Activated CD4-positive, CD25-positive, alpha-beta regulatory T cell treated with anti-CD3 and anti-CD28 coated beads, Interleukin-2, amount 50 U/mL, for 72 hours (primary cell): Measurements from ENCODE around the gene SBF2.

Source experiments
- DNase-seq: peaks from one replicate; pipeline ENCODE4 v3.0.0; 2021

SBF2 gene

DNA sequence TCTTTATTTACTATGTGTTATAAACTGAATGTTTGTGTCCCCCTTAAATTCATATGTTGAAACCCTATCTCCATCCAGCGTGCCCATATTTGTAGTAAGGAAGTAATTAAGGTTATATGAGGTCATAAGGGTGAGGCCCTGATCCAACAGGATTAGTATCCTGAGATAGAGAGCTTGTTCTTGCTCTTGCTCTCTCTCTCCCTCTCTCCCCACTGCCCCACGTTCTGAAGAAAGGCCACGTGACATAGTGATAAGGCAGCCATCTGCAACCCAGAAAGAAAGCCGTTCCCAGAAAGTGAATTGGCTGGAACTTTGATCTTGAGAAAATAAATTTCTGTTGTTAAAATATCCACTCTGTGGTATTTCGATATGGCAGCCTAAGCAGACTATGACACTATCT lies 417.7 kb downstream of the SBF2 start:
- DNase-seq, result no peak

DNA sequence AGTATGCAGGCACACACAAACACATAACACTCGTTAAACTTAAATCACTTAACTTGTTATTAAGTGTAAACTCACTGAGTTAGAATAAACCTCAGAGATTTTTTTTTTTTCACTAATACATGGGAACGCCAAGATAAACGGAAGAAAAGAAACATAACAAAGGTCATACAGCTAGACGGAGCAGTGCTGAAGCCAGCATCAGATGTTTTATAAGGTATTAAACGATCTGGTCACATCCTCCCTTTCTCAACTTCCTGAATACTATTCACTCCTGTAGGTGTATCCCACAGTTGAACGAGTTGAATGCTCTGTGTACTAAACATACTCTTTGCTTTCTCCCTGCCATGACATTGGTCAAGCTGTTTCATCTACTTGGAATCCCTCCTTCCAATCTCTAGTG lies 418.2 kb downstream of the SBF2 start:
- no peak for DNase-seq

DNA sequence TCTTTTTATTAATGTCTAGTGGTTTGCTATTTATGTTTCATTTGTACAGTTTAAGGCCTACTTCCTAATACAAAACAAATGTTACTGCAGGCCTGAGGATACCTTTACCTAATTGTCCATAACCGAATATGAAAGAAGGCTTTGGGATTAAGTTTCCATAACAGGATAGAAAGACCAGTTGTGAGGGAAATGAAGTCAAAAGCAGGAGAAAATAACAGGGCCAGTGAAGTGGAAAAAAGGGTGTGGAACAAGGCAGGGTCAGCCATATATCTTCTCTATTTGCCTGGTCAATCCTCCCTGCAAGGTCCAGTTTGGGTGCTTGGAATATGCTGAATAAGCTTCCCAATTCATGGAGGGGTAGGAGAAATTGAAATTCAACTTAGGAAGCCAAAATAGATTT lies 418.6 kb downstream of the SBF2 start:
- no peak for DNase-seq

DNA sequence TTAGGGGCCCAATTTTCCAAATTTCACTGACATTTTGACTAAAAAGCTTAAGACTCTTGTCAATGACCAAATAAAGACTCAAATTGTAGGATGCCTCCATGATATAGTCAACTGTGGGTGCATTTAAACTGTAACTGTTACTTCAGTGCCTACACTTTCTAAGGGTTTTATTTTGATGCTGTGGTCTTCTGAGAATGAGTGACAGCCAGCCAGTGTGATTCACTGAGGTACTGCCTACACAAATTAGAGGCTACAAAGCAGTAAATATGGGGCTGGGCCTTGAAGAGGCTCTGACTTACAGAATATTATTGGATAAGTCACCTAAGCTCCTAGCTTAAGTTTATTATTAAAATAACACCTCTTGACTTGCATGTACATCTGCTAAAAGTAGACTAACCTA lies 419.6 kb downstream of the SBF2 start:
- no peak for DNase-seq

DNA sequence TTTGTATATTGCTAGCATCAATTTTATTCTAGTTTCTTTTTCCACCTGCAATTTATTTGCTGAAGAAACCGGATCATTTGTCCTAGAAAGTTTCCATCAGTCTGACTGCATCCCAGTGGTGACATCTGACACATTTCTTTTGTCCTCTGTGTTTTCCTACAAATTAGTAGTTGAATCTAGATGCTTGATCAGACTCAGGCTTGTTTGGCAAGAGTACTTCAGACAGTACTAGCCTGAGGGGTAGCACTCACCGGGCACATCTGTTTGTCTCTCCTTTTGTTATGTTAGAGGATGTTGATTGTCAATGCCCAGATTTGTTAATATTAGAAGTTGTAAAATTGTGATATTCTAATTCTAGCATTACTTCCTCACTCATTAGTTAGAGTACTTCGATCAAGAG lies 425.4 kb downstream of the SBF2 start:
- no peak for DNase-seq

DNA sequence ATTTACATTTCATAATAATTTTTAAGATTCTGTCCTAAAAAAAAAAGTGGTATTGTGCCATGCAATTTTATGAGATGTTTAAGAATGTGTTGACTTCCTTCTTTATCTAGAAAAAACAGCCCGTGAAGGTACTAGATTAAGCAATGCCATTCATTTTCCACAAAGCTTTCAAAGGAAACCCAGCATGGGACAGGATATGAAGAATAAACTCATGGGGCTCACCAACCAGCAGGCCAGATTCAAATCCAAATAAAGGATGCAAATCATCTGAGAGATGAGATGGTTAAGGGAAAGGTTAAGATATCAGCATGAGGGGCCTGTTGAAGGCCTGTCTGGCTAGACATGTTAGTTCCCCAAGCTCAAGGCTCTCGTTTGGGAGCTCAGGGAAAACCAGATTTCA lies 431.0 kb downstream of the SBF2 start:
- no peak for DNase-seq

DNA sequence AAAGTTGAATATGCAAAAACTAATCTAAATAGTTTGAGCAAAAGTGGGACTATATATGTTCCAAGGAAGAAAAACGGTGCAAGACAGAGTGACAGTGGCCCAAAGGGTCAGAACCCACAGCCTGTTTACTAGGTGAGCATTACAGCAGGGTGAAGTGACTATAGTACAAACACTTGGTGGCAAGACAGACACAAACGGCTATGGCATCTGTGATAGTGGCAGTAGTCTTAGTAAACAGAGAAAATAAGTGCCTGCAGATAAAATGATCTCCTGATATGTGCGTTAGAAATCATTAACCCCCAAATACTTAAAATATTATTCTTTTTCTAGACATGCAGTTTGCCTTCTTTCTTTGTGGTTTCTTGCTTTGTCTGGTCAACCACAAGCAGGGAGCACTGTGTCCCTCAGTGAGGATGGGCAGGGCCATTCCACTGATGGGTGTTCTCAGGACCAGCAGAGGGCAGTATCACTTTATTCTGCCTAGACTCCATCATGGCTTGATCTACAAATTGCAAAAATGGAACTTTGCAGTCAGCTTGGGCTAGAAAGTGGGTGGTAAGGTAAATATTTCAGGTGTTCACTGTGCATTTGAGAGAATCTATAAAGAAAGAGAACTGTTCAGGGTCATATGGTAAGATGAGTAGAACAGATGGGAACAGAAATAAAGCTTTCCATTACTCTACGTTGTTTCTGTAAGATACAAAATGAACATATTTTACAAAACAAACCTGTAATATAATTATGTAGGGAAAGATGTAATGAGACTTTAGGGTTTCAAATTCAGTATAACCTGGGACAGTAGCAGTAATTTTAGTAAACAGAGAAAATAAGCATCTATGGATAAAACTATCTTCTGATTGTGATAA lies 431.9 kb downstream of the SBF2 start:
- DNase-seq, result peak; percentile 39

DNA sequence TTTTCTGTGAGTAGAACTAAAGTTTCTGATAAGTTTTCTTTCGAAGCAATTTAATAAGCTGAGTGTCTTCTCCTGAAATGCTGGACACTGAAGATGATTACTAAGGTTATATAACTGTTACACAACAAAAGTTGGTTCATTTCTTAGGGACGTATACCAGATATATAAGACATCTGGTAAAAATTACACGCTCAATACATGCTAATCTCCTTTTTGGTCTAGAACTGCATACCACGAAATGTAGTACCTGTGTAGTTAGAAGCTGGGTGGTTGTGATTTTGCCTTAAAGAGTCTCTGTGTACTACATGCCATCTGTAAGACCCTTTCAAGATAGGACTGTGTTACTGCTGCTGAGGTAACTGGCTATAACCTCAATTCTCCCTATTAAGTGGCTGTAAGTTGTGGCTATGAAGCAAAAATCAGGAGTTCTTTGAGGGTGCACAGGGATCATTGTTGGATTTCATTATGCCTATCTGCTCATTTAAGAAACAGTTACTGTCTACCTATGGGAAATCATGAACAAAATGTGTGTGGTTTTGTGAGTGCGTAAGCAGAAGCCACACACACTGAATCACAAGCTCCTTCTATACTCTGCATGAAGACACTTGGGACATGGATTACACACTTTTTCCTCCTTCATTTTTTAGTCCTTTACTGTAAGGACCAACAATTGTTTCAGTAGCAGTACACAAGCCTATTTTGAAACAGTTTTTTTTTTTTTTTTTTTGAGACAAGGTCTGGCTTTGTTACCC lies 434.3 kb downstream of the SBF2 start:
- no peak for DNase-seq

DNA sequence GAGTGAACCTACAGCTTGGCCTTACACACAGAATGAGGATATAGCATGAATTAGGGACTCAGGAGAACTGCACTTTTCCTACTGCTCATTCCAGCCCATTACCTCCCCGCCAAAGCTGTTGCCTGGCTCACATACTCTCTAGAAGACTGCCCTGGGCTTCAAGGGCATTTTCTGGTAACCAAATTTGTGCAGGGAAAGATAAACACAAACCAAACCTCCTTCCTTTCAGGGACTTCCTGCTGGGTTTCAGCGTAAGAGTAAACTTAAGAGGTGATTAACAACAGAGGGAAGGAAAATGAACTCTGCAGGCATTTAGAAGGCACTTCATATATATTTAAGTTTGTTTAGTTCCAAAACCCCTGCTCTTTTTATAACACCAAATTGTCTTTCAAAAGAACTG lies 435.2 kb downstream of the SBF2 start:
- no peak for DNase-seq

DNA sequence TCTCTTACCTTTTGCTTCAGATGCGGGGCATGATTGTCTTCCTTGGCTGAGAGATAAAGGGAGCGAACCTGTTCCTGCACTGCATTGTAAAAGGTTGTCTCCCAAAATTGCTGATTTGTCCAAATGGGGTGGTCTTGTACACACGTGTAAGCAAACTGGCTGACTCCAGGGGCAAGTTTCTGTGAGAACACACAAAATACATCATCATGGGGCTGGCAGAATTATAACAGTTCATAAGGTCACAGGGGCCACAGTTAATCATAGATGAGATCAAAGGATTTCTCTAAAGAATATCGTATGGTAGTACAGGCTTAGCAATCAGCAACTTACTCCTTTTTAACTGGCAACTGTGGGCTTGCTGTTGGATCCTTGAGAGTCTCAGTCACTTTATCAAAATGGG lies 435.8 kb downstream of the SBF2 start:
- no peak for DNase-seq

DNA sequence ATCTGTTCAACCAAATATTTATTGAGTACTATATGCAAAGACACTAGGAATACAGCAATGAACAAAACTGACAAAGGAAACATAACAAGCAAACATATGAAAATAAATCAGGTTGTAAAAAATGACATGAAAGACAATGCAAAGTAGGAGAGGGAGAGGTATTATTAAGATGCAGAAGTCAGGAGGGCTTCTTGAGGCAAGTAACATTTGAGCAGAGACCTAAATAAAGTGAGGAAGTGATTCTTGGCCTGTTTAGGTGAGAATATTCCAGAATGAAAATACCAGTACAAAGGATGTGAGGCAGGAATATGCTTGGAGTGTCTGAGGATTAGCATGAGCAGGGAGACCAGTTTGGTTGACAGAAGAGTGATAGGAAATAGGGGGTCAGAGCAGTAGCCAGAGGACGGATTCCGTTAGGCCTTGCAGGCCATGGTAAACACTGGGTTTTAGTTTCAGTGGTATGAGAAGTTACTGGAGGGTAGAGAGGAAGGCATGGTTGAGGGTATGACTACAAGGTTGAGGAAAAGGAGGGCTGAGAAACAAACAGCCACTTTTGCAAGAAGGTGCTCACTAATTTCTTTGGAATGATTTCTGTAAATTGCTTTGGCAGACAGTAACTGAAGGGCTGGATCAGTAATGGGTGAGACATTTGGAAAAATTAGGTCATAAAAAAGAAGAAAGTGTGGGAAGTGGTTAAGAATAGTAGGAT lies 438.3 kb downstream of the SBF2 start:
- no peak for DNase-seq

DNA sequence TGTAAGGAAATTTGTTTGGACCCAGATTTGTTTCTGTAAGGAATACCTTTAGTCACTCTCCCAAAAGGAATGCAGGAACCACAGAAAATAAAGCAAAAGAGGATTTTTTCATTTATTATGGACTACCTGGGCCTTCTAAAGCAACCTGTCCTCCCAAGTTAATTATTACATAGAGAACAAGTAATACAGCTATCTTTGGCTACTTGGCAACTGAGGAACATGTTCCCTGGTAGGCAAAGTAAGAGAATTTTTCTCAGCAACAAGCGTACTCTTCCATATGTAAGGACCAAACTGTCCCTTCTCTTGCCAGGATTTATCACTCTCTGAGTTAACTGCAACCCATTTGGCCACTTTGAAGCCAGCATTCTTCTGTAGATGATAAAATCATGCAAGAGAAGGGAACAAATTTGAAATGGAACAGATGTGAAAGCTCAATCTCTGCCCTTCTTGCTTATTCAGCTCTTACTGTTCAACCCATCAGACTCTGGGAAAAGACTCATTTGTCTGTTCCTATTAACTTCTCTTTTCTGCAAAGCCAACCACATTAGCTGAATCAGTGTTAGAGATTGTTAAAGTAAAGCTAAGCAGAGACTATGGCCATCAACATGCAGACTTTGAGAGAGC lies 440.0 kb downstream of the SBF2 start:
- DNase-seq, result no peak

DNA sequence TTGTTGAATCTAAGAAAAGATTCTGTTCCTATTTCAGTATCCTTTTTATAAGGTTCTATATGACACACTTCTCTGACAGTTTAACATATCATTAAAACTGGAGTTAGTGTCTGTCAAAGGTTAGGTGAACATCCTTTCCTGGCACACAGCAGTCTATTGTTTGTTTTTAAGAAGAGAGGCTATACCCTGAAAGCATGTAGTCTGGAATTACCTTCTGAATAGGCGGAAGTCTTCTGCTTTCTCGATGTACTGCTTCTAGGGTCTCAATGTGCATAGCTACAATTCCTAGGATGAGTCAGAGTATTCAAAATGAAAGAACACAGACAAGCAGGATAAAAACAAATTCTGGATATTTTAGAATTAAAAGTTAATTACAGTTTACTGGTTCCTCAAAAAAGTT lies 441.6 kb downstream of the SBF2 start:
- no peak for DNase-seq

DNA sequence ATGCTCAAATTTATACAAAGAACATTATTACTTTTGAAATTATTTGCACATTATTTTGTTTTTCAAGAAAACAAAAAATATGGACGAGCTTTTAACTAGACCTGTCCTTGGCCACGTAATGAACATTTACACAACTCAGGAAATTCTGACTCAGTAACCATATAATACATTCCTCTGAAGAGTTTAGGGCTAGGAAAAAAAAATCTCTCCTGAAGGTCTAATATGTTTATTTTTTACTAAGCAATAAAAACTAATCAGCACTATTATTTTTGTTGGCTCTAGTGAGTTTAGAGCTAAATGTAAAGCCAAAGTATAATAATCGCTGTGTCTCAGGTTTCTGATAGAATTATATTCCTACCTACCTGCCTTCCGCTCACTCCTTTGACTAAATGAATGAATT lies 442.7 kb downstream of the SBF2 start:
- no peak for DNase-seq

DNA sequence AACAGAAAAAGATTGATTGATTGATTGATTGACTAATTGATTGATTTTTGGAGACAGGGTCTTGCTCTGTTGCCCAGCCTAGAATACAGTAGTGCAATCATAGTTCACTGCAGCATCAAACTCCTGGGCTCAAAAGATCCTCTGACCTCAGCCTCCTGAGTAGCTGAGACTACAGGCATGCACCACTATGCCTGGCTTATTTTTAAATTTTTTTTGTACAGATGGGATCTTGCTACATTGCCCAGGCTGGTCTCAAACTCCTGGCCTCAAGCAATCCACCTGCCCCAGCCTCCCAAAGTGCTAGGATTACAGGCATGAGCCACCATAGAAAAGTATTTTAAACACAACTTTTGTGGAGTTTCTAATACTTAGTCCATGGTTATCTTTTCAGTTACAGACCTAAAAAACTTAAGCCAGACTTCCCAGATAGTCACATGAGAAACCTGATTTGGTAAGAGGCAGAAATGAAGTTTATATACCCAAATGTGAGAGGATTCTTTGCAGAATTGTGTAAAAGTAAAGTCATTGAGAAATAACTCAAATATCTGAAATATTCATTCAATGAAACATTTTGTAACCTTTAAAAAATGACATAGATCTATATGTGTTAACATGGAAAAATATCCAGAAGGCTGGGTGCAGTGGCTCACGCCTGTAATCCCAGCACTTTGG lies 443.7 kb downstream of the SBF2 start:
- no peak for DNase-seq

DNA sequence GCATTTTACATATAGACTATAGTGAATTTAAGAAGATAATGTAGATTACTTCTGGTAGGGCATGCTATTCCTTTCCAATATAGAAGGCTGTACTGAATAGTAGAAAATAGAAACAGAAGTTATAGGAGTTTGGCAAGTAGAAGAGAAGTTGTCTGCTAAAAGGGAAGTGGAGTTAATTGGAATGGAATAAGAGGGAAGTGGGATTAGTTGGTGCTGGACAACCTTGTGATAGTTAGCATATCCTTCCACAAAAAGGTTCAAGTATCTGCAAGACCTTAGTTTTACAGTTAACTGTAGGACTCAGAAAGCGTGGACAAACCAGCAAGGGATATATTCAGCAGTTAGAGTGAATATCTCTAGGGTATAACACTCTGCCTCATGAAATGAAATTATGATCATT lies 444.6 kb downstream of the SBF2 start:
- DNase-seq, result no peak

DNA sequence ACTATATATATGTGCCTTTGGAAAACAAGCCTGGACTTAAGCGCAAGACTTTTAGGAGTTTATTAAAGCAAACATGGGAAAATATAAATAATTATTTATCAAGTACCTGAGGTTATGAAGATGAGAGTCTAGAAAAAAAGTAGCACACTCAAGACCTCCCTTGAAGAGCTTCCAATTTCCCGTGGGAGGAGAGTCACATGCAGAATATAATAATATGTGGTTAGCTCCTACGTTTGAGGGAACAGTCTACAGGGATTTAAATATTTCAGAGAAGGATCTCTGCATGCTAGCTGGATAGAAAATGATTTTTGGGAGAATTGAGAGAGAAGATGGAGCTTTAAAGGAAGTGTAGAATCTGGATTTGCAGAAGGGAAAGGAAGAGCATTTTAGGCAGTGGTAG lies 446.4 kb downstream of the SBF2 start:
- DNase-seq, result no peak

DNA sequence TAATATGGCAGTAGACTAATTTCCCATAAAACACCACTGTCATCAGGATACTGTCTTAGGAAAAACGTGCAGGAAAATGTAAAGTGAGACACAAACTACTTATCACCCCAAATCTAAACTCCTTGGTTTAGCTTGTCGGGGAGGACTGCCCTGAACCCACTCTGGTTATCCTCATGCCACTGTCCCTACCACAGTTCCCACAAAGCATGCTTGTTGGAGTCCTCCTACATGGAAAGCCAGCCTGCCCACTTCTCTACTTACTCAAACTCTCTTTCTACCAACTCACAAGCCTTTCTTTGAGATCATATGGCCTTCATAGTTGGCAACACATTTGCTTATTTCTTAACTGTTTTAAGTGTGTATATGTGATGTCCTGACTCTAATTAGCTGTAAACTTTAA lies 451.1 kb downstream of the SBF2 start:
- no peak for DNase-seq

DNA sequence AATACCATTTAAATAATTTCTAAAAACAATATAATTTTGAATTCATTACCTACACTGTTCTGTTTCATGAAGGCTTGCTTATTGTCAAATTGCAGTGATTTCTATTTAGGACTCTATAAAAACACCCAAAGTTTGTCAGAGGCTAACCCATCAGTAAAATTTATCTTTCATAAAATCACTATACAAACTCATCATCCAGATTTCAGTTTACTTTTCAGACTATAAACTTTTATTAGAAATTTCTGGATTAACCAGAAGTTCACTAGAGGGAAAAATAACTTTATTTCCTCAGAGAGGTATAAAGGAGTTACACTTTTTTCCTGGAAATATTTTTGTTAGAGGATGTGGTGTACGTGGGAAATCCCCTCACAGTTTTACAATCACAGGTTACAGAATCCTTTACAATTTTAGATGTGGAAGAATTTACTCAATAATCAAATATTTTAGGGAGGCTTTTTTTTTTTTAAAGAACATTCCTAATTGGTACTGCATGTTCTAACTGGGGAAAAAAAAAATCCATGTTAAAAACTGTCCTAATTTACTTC lies 453.5 kb downstream of the SBF2 start:
- DNase-seq, result no peak

DNA sequence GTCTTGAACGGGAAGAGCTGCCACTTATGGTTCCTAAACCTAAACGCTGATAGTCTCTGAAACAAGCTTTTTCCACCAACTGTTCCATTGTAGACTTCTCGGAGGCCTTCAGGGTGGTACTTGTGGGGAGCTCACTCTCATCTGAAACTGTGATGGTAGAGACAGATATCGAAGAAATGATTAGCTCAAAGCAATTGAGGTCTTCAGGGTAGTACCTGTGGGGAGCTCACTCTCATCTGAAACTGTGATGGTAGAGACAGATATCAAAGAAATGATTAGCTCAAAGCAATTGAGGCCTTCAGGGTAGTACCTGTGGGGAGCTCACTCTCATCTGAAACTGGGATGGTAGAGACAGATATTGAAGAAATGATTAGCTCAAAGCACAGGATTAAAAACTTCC lies 454.5 kb downstream of the SBF2 start:
- no peak for DNase-seq

DNA sequence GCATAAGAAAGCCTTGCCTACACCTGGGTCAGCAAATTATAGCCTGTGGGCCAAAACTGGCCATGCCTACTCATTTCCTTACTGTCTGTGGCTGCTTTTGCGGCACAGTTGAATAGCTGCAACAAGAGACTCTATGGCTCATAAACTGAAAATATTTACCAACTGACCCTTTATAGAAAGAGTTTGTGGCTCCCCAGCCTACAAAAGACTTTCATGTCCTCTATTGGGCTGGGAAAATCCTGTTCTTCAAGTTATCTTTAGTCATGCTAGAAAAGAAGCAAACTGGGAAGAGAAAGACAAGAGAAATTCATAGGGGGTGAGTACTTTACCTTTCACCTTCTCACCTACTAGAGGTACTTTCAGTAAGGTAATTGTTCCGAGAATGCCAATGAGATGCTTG lies 455.1 kb downstream of the SBF2 start:
- no peak for DNase-seq

DNA sequence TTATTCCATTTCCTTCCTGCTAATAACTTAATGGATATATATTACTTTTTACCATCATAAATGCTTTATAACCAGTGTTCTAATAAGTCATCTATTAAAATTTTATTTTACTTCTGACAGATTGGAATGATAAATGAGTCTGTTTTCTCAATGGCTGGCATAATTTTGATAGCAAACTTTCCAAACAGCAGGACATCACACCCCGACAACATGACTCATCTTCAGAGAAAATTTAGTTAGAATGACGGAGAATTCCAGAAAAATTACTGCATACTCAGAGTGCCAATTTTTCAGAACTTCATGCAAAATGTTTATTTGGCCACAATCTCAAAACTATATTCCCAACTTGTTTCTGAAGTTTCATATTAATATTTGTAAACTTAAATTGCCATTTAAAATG lies 455.8 kb downstream of the SBF2 start:
- no peak for DNase-seq

DNA sequence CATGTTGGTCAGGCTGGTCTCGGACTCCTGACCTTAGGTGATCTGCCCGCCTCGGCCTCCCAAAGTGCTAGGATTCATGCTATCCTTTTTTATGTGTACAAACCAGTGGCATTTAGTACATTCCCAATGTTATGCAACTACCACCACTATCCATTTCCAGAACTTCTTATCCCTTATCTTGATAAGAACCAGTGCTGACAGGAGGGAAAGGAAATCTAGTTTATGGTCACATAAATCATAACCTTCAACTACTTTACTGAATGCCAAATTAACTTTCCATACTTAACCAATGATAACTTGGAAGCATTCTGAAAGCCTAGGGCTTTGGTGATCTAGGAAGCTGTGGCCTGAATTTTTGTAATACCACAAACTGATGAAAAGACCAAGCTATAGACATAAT lies 459.7 kb downstream of the SBF2 start:
- DNase-seq, result no peak
